ENCODE measurements around the gene CPSF7.

CPSF7 gene

DNA sequence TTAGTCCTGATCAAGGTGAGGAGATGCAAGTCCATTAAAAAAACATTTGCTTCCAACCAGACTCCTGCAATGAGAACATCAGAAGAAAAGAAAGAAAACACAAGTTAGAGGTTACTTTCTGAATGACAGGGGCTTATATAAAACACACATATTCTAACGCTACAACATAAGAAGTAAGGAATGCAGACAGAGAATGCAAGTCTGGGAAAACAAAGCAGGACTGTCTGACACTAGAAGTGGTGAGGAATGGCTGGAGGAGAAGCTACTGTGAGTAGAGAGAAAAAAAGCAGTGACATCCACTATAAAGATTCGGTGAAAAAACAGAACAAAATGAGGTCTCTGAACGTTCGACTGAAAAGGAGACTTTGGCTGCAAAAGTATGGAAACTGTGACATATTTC lies 25.1 kb downstream of the CPSF7 start:
- TF ChIP-seq, protein P1, sequence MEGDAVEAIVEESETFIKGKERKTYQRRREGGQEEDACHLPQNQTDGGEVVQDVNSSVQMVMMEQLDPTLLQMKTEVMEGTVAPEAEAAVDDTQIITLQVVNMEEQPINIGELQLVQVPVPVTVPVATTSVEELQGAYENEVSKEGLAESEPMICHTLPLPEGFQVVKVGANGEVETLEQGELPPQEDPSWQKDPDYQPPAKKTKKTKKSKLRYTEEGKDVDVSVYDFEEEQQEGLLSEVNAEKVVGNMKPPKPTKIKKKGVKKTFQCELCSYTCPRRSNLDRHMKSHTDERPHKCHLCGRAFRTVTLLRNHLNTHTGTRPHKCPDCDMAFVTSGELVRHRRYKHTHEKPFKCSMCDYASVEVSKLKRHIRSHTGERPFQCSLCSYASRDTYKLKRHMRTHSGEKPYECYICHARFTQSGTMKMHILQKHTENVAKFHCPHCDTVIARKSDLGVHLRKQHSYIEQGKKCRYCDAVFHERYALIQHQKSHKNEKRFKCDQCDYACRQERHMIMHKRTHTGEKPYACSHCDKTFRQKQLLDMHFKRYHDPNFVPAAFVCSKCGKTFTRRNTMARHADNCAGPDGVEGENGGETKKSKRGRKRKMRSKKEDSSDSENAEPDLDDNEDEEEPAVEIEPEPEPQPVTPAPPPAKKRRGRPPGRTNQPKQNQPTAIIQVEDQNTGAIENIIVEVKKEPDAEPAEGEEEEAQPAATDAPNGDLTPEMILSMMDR (IDR thresholded peaks at IDR 0.05; ENCODE audit: extremely low read depth, missing control alignments): no peak
- DNase-seq (ENCODE audit: low spot score): no peak

DNA sequence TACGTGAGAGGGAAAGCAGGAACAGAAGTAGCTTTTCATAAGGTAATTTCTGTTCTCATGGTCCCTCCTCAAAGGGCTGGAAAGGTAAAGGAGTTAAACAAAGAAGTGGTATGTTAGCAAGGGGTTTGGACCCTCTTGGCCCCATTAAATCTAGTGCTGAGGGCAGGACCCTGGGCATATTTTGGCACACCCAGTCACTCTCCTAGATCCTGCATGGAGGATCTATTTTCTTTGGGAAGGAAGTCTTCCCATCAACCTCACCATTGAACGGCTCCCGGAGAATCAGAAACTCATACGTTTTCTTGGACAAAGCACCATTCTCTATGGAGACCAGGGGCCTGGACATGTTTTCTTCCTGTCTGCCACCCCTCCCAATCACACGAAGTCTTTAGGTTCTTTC lies 25.7 kb downstream of the CPSF7 start:
- no peak for DNase-seq (ENCODE audit: low spot score)
- TF ChIP-seq, protein P1 (IDR thresholded peaks at IDR 0.05; ENCODE audit: extremely low read depth, missing control alignments): no peak

DNA sequence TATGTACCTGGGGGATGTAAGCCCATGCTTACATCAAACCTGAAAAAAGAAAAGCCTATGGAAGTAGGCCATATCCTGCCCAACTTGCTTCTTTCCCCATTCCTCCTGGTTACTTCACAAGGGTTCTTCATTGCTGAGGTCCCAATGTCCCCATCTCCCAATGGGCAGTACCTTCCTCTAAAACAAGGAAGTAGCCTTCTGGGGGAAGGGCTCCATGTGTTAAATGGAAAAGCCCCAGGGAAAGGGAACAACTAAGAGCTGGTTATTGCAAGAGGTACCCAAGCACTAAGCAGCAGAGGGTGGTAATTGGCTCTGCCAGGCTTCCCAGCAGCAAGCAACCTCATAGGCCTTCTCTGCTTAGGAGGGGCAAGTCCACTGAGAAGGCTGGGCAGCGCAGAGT lies 26.1 kb downstream of the CPSF7 start:
- DNase-seq (ENCODE audit: low spot score): no peak
- TF ChIP-seq, protein P1 (IDR thresholded peaks at IDR 0.05; ENCODE audit: extremely low read depth, missing control alignments): no peak

DNA sequence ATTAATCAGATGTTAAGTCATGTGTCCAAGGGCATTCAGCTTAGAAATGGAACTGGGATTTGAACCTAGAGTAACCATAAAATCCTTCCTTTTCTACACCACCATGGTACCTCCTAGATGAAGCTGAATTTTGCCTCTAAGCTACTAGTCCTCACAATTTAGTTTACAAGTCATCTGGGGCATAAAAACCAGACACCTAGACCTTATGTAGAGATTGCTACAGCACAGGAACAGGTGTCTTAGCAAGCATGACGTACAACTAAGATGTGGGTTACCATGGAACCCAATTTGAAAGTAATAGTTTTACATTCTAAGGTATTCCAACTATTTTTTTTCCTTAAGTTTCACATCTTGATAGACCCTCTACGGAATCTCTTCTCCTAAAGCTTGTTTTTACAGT lies 28.2 kb downstream of the CPSF7 start:
- no peak for DNase-seq (ENCODE audit: low spot score)
- TF ChIP-seq, protein P1 (IDR thresholded peaks at IDR 0.05; ENCODE audit: extremely low read depth, missing control alignments): no peak

DNA sequence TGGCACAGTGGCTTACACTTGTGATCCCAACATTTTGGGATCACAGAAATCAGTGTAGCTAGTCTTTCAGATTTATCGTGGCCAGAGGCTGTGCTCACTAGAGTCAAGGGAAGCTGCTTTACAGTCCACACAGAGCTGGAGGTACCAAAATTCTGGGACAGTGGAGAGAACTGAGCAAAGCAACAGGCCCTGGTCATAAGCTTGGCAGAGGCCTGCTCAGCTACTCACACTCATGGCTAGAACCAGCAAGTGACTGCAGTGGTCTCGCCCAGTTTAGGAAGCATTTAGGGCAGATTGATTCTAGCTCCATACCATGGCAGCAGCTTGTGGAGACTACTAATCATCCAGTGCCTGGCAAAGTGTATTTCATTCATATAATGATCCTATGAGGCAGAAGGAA lies 28.6 kb downstream of the CPSF7 start:
- DNase-seq (ENCODE audit: low spot score): no peak
- TF ChIP-seq, protein P1 (IDR thresholded peaks at IDR 0.05; ENCODE audit: extremely low read depth, missing control alignments): no peak

DNA sequence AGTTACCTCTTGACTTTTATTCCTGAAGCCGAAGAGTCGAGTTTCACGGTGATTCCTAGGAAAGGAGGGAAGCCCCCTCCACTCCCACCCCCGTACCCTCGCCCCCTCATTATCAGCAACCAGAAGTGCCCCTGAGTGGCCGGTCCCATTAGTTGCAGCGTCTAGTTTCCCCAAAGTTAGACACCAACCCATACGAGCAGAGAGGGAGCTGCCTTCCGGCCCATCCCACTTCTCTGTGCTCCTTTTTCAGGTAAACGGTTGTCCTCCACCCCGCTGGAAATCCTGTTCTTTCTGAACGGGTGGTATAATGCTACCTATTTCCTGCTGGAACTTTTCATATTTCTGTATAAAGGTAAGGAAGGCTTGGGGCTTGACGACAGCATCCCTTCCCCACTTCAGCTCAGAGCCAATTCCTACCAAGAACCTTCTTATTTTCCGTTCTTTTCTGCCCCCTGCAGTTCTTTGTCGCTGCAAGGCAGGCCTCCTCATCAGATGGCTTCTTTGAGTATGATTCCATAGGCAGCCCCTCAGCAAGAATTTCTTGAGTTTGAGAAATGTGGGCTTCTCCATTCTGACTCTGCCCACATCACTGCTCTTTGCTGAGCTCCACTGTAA lies 36.7 kb downstream of the CPSF7 start:
- TF ChIP-seq, protein P1 (IDR thresholded peaks at IDR 0.05; ENCODE audit: extremely low read depth, missing control alignments): peak; percentile 17
- peak; percentile 40 for DNase-seq (ENCODE audit: low spot score)

DNA sequence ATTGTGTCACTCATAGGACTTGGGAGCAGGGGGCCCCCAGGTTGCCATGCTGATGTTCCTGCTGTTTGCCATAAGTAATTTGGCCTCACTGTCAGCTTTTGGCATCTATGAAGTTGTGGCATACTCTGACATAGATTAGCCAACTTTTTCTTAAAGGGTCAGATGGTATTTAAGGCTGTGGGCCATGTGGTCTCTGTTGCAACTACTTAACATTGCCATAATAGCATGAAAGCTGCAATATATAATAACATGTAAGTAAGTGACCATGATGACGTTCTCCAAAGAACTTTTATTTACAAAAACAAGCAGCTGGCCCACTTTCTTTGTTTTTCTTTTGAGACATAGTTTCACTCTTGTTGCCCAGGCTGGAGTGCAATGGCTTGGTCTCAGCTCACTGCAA lies 39.6 kb downstream of the CPSF7 start:
- TF ChIP-seq, protein P1 (IDR thresholded peaks at IDR 0.05; ENCODE audit: extremely low read depth, missing control alignments): no peak
- no peak for DNase-seq (ENCODE audit: low spot score)
